ENCODE data around the gene ABHD17A. TPM values are rescaled to one million over a fixed set of nuclear protein-coding genes. Genes with fewer than 3 reads are reported as not detected.
A peak's percentile ranks its signal among the peaks of the same experiment; 100 is the strongest.

ABHD17A gene
- total RNA-seq, 1 experiment from 2014 or later: 60.7 TPM

DNA sequence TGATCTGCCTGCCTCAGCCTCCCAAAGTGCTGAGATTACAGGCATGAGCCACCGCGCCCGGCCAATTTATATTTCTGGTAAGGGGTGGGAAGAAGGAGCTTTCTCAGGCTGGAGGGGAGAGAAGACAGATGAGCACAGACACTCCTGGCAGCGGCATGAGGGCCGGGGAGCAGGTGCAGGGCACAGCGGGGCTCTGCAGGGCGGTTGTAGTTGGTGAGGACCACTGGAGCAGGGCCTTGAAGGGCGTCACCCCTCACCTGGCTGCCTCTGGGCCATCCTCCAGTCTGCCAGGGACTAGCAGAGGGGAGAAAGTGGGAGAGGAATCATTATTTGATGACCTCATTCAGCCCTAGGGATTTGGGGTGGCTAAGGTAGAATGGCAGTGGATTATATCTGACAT is 47.1 kb upstream of the ABHD17A start:
- H3K27ac Mint-ChIP-seq: no peak overlapping the region
- ChIA-PET CTCF (interaction anchor here (0.6 kb wide), 2 partner anchors 38 to 94 kb away, joined by 3 read pairs; no protein-coding TSS in a partner anchor), POLR2A (no interaction called here)
- no peak for TF ChIP-seq IRF1 (CRISPR knock-in tag; IDR thresholded peaks at IDR 0.05)
- TF ChIP-seq, protein P1, sequence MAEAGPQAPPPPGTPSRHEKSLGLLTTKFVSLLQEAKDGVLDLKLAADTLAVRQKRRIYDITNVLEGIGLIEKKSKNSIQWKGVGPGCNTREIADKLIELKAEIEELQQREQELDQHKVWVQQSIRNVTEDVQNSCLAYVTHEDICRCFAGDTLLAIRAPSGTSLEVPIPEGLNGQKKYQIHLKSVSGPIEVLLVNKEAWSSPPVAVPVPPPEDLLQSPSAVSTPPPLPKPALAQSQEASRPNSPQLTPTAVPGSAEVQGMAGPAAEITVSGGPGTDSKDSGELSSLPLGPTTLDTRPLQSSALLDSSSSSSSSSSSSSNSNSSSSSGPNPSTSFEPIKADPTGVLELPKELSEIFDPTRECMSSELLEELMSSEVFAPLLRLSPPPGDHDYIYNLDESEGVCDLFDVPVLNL (CRISPR knock-in tag; IDR thresholded peaks at IDR 0.05; ENCODE audit: borderline replicate concordance, low read depth): no peak
- H3K36me3 Mint-ChIP-seq: peaks cover 7% of the 10 kb centered on the region
- peaks cover 12% of the 10 kb centered on the region for H3K9me3 Mint-ChIP-seq
- no peak overlapping the region for H3K4me3 Mint-ChIP-seq
- ATAC-seq: no peak
- H3K27me3 Mint-ChIP-seq (ENCODE audit: low read depth): peaks cover 30% of the 10 kb centered on the region
- no peaks in the 10 kb centered on the region for H3K4me1 Mint-ChIP-seq
- DNase-seq (ENCODE audit: low spot score): no peak

GRCh38 chr19:1931445-1931844 is 46.1 kb upstream of the ABHD17A start:
- peaks cover 12% of the 10 kb centered on the region for H3K9me3 Mint-ChIP-seq
- TF ChIP-seq RELA (CRISPR knock-in tag; IDR thresholded peaks at IDR 0.05; ENCODE audit: borderline replicate concordance) (no peak), JAZF1 (CRISPR knock-in tag; IDR thresholded peaks at IDR 0.05) (no peak), FOXJ3 (CRISPR knock-in tag; IDR thresholded peaks at IDR 0.05; ENCODE audit: borderline replicate concordance) (no peak), NR2C2 (CRISPR knock-in tag; IDR thresholded peaks at IDR 0.05) (no peak), ZNF416 (CRISPR knock-in tag; IDR thresholded peaks at IDR 0.05) (no peak), ZNF219 (CRISPR knock-in tag; IDR thresholded peaks at IDR 0.05; ENCODE audit: borderline replicate concordance) (no peak)
- H3K4me1 Mint-ChIP-seq: no peaks in the 10 kb centered on the region
- no peak for DNase-seq (ENCODE audit: low spot score)
- H3K4me3 Mint-ChIP-seq: no peak overlapping the region
- CTCF ChIA-PET: no interaction called here
- H3K27me3 Mint-ChIP-seq (ENCODE audit: low read depth): peaks cover 30% of the 10 kb centered on the region
- ATAC-seq: no peak
- H3K36me3 Mint-ChIP-seq: peaks cover 7% of the 10 kb centered on the region
- no peak overlapping the region for H3K27ac Mint-ChIP-seq
- POLR2A ChIA-PET: no interaction called here

DNA sequence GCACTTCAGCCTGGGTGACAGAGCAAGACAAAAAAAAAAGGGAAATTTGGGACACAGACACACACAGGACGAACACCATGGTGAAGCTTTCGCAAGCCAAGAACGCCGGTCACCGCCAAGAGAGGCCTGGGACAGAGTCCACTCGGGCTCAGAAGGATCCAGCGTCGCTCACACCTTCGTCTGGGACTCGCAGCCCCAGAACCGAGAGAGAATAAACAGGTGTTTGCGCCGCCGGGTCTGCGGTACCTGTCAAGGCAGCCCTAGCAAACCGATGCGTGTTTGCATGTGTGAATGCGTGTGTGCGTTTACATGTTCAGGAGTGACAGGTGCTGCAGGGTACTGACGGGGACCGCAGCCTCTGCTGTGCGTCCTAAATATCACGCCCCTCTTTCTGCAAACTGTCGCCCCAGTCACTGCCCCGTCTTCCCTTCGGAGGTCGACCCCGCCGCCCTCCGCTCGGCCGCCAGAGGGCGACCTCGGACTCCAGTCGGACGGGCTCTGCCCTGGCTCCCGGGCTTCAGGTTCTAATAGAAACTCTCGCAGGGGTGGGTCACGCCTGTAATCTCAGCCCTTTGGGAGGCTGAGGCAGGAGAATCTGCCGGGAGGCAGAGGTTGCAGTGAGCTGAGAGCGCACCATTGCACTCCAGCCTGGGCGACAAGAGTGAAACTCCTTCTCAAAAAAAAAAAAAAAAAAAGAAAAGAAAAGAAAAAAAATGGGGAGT is 43.9 kb upstream of the ABHD17A start:
- peak; percentile 94 for DNase-seq (ENCODE audit: low spot score)
- Mint-ChIP-seq H3K9me3 (peaks cover 6% of the 10 kb centered on the region), H3K4me1 (no peaks in the 10 kb centered on the region), H3K36me3 (0 out of 2 replicates have a peak, but pooled peaks cover 6% of the 10 kb centered on the region), H3K4me3 (peak overlapping the region; percentile 67), H3K27me3 (ENCODE audit: low read depth) (peaks cover 25% of the 10 kb centered on the region), H3K27ac (no peak overlapping the region)
- CTCF ChIA-PET: interaction anchor here (0.7 to 3.1 kb wide), 18 partner anchors 9 to 689 kb away, joined by 3 to 19 read pairs (median 4); no protein-coding TSS in a partner anchor
- ATAC-seq: peak; percentile 88
- POLR2A ChIA-PET: interaction anchor here (0.6 kb wide), 1 partner anchor 17 kb away, joined by 3 read pairs; no protein-coding TSS in a partner anchor
- no peak for TF ChIP-seq FOXP4 (CRISPR knock-in tag; IDR thresholded peaks at IDR 0.05)
- TF ChIP-seq GABPB1 (CRISPR knock-in tag; IDR thresholded peaks at IDR 0.05): no peak
- TF ChIP-seq SMAD4 (CRISPR knock-in tag; IDR thresholded peaks at IDR 0.05): no peak
- peak; percentile 39 for TF ChIP-seq HMGXB4 (CRISPR knock-in tag; IDR thresholded peaks at IDR 0.05)
- no peak for TF ChIP-seq E2F1 (CRISPR knock-in tag; IDR thresholded peaks at IDR 0.05)
- TF ChIP-seq ZNF317 (CRISPR knock-in tag; IDR thresholded peaks at IDR 0.05; ENCODE audit: borderline replicate concordance, low read depth): no peak
- no peak for TF ChIP-seq ZNF138 (CRISPR knock-in tag; conservative IDR thresholded peaks at IDR 0.05)
- TF ChIP-seq, protein P2, sequence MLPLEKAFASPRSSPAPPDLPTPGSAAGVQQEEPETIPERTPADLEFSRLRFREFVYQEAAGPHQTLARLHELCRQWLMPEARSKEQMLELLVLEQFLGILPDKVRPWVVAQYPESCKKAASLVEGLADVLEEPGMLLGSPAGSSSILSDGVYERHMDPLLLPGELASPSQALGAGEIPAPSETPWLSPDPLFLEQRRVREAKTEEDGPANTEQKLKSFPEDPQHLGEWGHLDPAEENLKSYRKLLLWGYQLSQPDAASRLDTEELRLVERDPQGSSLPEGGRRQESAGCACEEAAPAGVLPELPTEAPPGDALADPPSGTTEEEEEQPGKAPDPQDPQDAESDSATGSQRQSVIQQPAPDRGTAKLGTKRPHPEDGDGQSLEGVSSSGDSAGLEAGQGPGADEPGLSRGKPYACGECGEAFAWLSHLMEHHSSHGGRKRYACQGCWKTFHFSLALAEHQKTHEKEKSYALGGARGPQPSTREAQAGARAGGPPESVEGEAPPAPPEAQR (CRISPR knock-in tag; IDR thresholded peaks at IDR 0.05): no peak
- TF ChIP-seq GRHL2 (CRISPR knock-in tag; IDR thresholded peaks at IDR 0.05; ENCODE audit: insufficient replicate concordance, severe bottlenecking): no peak
- TF ChIP-seq, protein P3, sequence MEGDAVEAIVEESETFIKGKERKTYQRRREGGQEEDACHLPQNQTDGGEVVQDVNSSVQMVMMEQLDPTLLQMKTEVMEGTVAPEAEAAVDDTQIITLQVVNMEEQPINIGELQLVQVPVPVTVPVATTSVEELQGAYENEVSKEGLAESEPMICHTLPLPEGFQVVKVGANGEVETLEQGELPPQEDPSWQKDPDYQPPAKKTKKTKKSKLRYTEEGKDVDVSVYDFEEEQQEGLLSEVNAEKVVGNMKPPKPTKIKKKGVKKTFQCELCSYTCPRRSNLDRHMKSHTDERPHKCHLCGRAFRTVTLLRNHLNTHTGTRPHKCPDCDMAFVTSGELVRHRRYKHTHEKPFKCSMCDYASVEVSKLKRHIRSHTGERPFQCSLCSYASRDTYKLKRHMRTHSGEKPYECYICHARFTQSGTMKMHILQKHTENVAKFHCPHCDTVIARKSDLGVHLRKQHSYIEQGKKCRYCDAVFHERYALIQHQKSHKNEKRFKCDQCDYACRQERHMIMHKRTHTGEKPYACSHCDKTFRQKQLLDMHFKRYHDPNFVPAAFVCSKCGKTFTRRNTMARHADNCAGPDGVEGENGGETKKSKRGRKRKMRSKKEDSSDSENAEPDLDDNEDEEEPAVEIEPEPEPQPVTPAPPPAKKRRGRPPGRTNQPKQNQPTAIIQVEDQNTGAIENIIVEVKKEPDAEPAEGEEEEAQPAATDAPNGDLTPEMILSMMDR (IDR thresholded peaks at IDR 0.05): peak; percentile 85
- TF ChIP-seq CBFB (CRISPR knock-in tag; IDR thresholded peaks at IDR 0.05; ENCODE audit: low read depth): no peak
- TF ChIP-seq ZNF232 (CRISPR knock-in tag; IDR thresholded peaks at IDR 0.05): no peak
